SK-N-SH treated with all-trans-retinoic acid at 6 μM for 48 hours (cell line): ENCODE results near the gene KIF1A.

Source experiments
- ISL1 ChIP-seq: fragments of 250-450 bp; sonication (Bioruptor Pico); IDR thresholded peaks from 2 replicates; pipeline ENCODE4 v2.1.2; 2022; ENCODE audit warnings: mild to moderate bottlenecking, moderate library complexity
- OSR1 ChIP-seq: fragments of 250-450 bp; sonication (Bioruptor Pico); IDR thresholded peaks from 2 replicates; pipeline ENCODE4 v1.8.0; 2022; ENCODE audit warnings: moderate library complexity, mild to moderate bottlenecking, inconsistent platforms
- PATZ1 ChIP-seq: fragments of 250-450 bp; sonication (Bioruptor Pico); IDR thresholded peaks from 2 replicates; pipeline ENCODE4 v1.8.0; 2020; ENCODE audit warnings: mild to moderate bottlenecking, moderate library complexity, borderline replicate concordance
- TCF4 ChIP-seq: fragments of 250-450 bp; sonication (Bioruptor Pico); IDR thresholded peaks from 2 replicates; pipeline ENCODE4 v1.8.0; 2021; ENCODE audit warnings: mild to moderate bottlenecking, moderate library complexity, borderline replicate concordance
- ZC3H10 ChIP-seq: fragments of 250-450 bp; sonication (Bioruptor Pico); IDR thresholded peaks from 2 replicates; pipeline ENCODE4 v1.5.1; 2021; ENCODE audit warnings: mild to moderate bottlenecking, moderate library complexity
- ZFP30 ChIP-seq: fragments of 450-650 bp; formaldehyde crosslinking; IDR thresholded peaks from 2 replicates; pipeline ENCODE4 v1.5.0; 2022; ENCODE audit warnings: mild to moderate bottlenecking, moderate library complexity
- ZNF70 ChIP-seq: fragments of 450-650 bp; formaldehyde crosslinking; IDR thresholded peaks from 2 replicates; pipeline ENCODE4 v1.5.0; 2020; ENCODE audit warnings: mild to moderate bottlenecking, moderate library complexity
- ZNF8 ChIP-seq: fragments of 450-650 bp; formaldehyde crosslinking; IDR thresholded peaks from 2 replicates; pipeline ENCODE4 v1.5.0; 2020; ENCODE audit warnings: mild to moderate bottlenecking, moderate library complexity

- TF ChIP-seq ZC3H10 (CRISPR knock-in tag): no peak
- no peak for TF ChIP-seq ZFP30
- no peak for TF ChIP-seq OSR1 (CRISPR knock-in tag)
- TF ChIP-seq ZNF70 (CRISPR knock-in tag): no peak
- no peak for TF ChIP-seq ZNF8
- no peak for TF ChIP-seq PATZ1 (CRISPR knock-in tag)
- TF ChIP-seq ISL1 (CRISPR knock-in tag): no peak
- TF ChIP-seq TCF4: no peak
Measured at GRCh38 chr2:240851078-240851991, 31.3 kb upstream of the KIF1A start.
